Measurements from ENCODE around the gene NEU3. TPM values are rescaled to one million over a fixed set of nuclear protein-coding genes. Genes with fewer than 3 reads are reported as not detected.

The NEU3 gene
- total and polyA plus RNA-seq, 2 of the 4 experiments (the other 2 are of a cell fraction) = 5.5 to 10.6 TPM

DNA sequence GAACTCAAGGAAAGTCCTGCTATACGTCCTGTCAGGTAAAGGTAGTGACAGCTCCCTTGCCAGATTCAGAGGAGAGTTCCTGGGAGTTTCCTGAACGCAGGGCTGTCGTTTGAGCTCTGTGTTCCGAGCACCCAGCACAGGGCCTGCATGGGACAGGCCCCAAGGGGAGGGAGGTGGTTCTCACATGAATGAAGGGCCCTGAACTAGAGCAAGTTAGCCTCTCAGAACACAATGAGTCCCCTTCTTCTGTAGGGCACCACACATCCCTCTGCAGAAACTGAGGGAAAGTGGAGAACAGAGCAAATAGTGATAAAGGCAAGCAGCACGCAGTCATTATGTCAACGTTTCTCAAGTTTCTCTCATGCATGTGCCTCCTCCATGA lies 35.3 kb downstream of the NEU3 start:
- Histone ChIP-seq H3K4me2 (ENCODE audit: low read depth, low read length) (no peak overlapping the region), H3K4me3 (ENCODE audit: insufficient read depth, low read depth, low read length) (no peak overlapping the region), H3K18ac (ENCODE audit: low read depth, low read length) (no peak overlapping the region), H4K20me1 (ENCODE audit: insufficient read depth, low read length) (no peaks in the 10 kb centered on the region), H2BK15ac (ENCODE audit: low read depth, low read length) (no peak overlapping the region), H3K4ac (ENCODE audit: low read depth, low read length) (no peak overlapping the region), H2AK5ac (ENCODE audit: low read depth, low read length) (0 out of 2 replicates have a peak overlapping the region, but pooled peaks have one; percentile 23), H3K14ac (replicated peaks; ENCODE audit: low read depth, low read length) (no peak overlapping the region), H3K56ac (ENCODE audit: extremely low read depth, insufficient read depth, low read length) (no peak overlapping the region), H4K8ac (ENCODE audit: low read depth in 2 of 2, low read length in 2 of 2) (no peak overlapping the region), H2BK5ac (ENCODE audit: low read depth, low read length, poor library complexity, severe bottlenecking) (no peak overlapping the region), H3K9ac (ENCODE audit: low read depth, low read length) (no peak overlapping the region), H2BK120ac (ENCODE audit: low read depth, low read length) (no peak overlapping the region), H3K4me1 (ENCODE audit: control insufficient read depth, insufficient read depth, low read length) (no peaks in the 10 kb centered on the region), H2BK20ac (ENCODE audit: low read depth, low read length) (no peak overlapping the region), H4K91ac (ENCODE audit: insufficient read depth, low read depth, low read length) (no peak overlapping the region), H3K9me3 (ENCODE audit: control insufficient read depth, insufficient read depth, low read length) (no peaks in the 10 kb centered on the region; the same call in 1 of the 2 replicates), H3K27ac (ENCODE audit: insufficient read depth, low read length) (no peak overlapping the region), H3K23ac (ENCODE audit: low read depth, low read length) (no peak overlapping the region), H2AFZ (replicated peaks; ENCODE audit: low read length, poor library complexity) (no peak overlapping the region), H2AK9ac (replicated peaks; ENCODE audit: low read depth, low read length, poor library complexity) (no peak overlapping the region), H3K36me3 (ENCODE audit: control insufficient read depth, insufficient read depth, low read length) (no peaks in the 10 kb centered on the region), H4K5ac (ENCODE audit: low read depth, low read length) (no peak overlapping the region), H3K79me1 (ENCODE audit: low read depth in 1 of 2, low read length in 2 of 2) (no peaks in the 10 kb centered on the region), H3K9me1 (ENCODE audit: insufficient read depth, low read length) (no peaks in the 10 kb centered on the region), H3K27me3 (ENCODE audit: control insufficient read depth, insufficient read depth, low read length) (peaks cover 9% of the 10 kb centered on the region)
- dilution Hi-C loops (cut with HindIII; ENCODE audit: low sequenced_read_pairs, unreplicated experiment) (no loop called here), in situ Hi-C loops (cut with MboI; ENCODE audit: low sequenced_read_pairs) (loop anchor here (5.0 kb wide), 2 partner anchors 178 to 223 kb away; no protein-coding TSS in a partner anchor), intact Hi-C loops (cut with micrococcal nuclease) (no loop called here)
- BruUV-seq (replicated peaks) = no TSS peak
- no peak for ATAC-seq (ENCODE audit: low read depth)
- no peak for TF ChIP-seq MXI1 (IDR thresholded peaks at IDR 0.05; ENCODE audit: borderline replicate concordance, low read depth, low read length)
- no peak for TF ChIP-seq RFX5 (IDR thresholded peaks at IDR 0.05; ENCODE audit: low read depth, low read length)
- TF ChIP-seq MAFK (IDR thresholded peaks at IDR 0.05; ENCODE audit: low read depth, low read length) = no peak
- TF ChIP-seq, protein P1, sequence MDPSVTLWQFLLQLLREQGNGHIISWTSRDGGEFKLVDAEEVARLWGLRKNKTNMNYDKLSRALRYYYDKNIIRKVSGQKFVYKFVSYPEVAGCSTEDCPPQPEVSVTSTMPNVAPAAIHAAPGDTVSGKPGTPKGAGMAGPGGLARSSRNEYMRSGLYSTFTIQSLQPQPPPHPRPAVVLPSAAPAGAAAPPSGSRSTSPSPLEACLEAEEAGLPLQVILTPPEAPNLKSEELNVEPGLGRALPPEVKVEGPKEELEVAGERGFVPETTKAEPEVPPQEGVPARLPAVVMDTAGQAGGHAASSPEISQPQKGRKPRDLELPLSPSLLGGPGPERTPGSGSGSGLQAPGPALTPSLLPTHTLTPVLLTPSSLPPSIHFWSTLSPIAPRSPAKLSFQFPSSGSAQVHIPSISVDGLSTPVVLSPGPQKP (IDR thresholded peaks at IDR 0.05; ENCODE audit: borderline replicate concordance, low read depth, low read length) = no peak
- TF ChIP-seq CHD1 (IDR thresholded peaks at IDR 0.05; ENCODE audit: low read depth, low read length) = no peak
- TF ChIP-seq MAZ (IDR thresholded peaks at IDR 0.05; ENCODE audit: borderline replicate concordance, low read depth, low read length) = no peak
- TF ChIP-seq CEBPB (IDR thresholded peaks at IDR 0.05; ENCODE audit: low read depth, low read length) = no peak
- TF ChIP-seq NFE2L2 (IDR thresholded peaks at IDR 0.05; ENCODE audit: low read depth, low read length) = no peak
- TF ChIP-seq, protein P2, sequence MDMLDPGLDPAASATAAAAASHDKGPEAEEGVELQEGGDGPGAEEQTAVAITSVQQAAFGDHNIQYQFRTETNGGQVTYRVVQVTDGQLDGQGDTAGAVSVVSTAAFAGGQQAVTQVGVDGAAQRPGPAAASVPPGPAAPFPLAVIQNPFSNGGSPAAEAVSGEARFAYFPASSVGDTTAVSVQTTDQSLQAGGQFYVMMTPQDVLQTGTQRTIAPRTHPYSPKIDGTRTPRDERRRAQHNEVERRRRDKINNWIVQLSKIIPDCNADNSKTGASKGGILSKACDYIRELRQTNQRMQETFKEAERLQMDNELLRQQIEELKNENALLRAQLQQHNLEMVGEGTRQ (IDR thresholded peaks at IDR 0.05; ENCODE audit: low read depth, low read length) = no peak
- no peak for TF ChIP-seq RAD21 (IDR thresholded peaks at IDR 0.05; ENCODE audit: low read length)
- TF ChIP-seq FOS (IDR thresholded peaks at IDR 0.05; ENCODE audit: low read depth, low read length) = no peak
- TF ChIP-seq SMC3 (IDR thresholded peaks at IDR 0.05; ENCODE audit: low read depth, low read length) = no peak
- TF ChIP-seq POLR2A (IDR thresholded peaks at IDR 0.05; ENCODE audit: low read depth, low read length) = no peak
- TF ChIP-seq BHLHE40 (IDR thresholded peaks at IDR 0.05; ENCODE audit: low read depth, low read length) = no peak
- no peak for TF ChIP-seq RCOR1 (IDR thresholded peaks at IDR 0.05; ENCODE audit: insufficient replicate concordance, low read length)
- TF ChIP-seq, protein P3, sequence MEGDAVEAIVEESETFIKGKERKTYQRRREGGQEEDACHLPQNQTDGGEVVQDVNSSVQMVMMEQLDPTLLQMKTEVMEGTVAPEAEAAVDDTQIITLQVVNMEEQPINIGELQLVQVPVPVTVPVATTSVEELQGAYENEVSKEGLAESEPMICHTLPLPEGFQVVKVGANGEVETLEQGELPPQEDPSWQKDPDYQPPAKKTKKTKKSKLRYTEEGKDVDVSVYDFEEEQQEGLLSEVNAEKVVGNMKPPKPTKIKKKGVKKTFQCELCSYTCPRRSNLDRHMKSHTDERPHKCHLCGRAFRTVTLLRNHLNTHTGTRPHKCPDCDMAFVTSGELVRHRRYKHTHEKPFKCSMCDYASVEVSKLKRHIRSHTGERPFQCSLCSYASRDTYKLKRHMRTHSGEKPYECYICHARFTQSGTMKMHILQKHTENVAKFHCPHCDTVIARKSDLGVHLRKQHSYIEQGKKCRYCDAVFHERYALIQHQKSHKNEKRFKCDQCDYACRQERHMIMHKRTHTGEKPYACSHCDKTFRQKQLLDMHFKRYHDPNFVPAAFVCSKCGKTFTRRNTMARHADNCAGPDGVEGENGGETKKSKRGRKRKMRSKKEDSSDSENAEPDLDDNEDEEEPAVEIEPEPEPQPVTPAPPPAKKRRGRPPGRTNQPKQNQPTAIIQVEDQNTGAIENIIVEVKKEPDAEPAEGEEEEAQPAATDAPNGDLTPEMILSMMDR (conservative IDR thresholded peaks at IDR 0.05; ENCODE audit: low read depth, low read length) = no peak
- WGBS, 2 experiments (ENCODE audit: extremely low coverage in 2 of 2, insufficient read length in 1 of 2) = no CpG with 5 or more reads among the region's 6 CpGs
- ChIA-PET POLR2A (ENCODE audit: unreplicated experiment) (no interaction called here), CTCF (interaction anchor here (2.1 to 2.6 kb wide), 2 partner anchors 10 to 181 kb away, joined by 10 to 18 read pairs; no protein-coding TSS in a partner anchor)
- no peak for DNase-seq
